ENCODE results near the gene MTA1. TPM values are rescaled to one million over a fixed set of nuclear protein-coding genes. Genes with fewer than 3 reads are reported as not detected.

Gene MTA1
- polyA plus RNA-seq, 2 of the 4 experiments (the other 2 are of a cell fraction) = 46.8 to 86.7 TPM

- TF ChIP-seq, protein P1, sequence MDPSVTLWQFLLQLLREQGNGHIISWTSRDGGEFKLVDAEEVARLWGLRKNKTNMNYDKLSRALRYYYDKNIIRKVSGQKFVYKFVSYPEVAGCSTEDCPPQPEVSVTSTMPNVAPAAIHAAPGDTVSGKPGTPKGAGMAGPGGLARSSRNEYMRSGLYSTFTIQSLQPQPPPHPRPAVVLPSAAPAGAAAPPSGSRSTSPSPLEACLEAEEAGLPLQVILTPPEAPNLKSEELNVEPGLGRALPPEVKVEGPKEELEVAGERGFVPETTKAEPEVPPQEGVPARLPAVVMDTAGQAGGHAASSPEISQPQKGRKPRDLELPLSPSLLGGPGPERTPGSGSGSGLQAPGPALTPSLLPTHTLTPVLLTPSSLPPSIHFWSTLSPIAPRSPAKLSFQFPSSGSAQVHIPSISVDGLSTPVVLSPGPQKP (IDR thresholded peaks at IDR 0.05; ENCODE audit: low read depth, low read length) = no peak
Observed at GRCh38 chr14:105414456-105415371, 4.9 kb upstream of the MTA1 start (continued).

GRCh38 chr14:105415481-105416428 is 3.9 kb upstream of the MTA1 start:
- POLR2A ChIA-PET = interaction anchor here (0.7 kb wide), 1 partner anchor 45 kb away, joined by 3 read pairs; no protein-coding TSS in a partner anchor
- FAIRE-seq (no peak), DNase-seq (ENCODE audit: low read depth in 1 of 2, low spot score in 1 of 2) (no peak), ATAC-seq (no peak)
- 92% methylated on average over 25 of the region's 25 CpGs for WGBS (ENCODE audit: missing lambda C conversion rate)
- Histone ChIP-seq H3K27ac (peak overlapping the region; percentile 74 to 97; a peak in 5 of 6 replicates), H3K4me2 (peak overlapping the region; percentile 76), H3K4me1 (peaks cover 20% of the 10 kb centered on the region; the same call in 2 of the 3 replicates), H3K4me3 (peak overlapping the region; percentile 41; the same call in 2 of the 3 replicates), H3K9me3 (no peaks in the 10 kb centered on the region)
- CTCF ChIA-PET = interaction anchor here (0.7 to 2.5 kb wide), 8 partner anchors 10 to 141 kb away, joined by 3 to 15 read pairs (median 4); no protein-coding TSS in a partner anchor
- TF ChIP-seq CEBPB (IDR thresholded peaks at IDR 0.05) (no peak), SREBF2 (IDR thresholded peaks at IDR 0.05) (no peak), MAFK (IDR thresholded peaks at IDR 0.05; ENCODE audit: partially characterized antibody) (no peak), ZNF302 (CRISPR knock-in tag; IDR thresholded peaks at IDR 0.05) (no peak), FOSL2 (IDR thresholded peaks at IDR 0.05) (no peak), FOSL2 (CRISPR knock-in tag; IDR thresholded peaks at IDR 0.05) (no peak), CHD4 (IDR thresholded peaks at IDR 0.05; ENCODE audit: borderline replicate concordance) (no peak), CBX8 (IDR thresholded peaks at IDR 0.05) (no peak), ESRRA (IDR thresholded peaks at IDR 0.05; ENCODE audit: borderline replicate concordance, low read length) (no peak), ZSCAN20 (CRISPR knock-in tag; IDR thresholded peaks at IDR 0.05) (no peak), FOSB (CRISPR knock-in tag; IDR thresholded peaks at IDR 0.05) (no peak), HOXB5 (CRISPR knock-in tag; IDR thresholded peaks at IDR 0.05) (no peak)

DNA sequence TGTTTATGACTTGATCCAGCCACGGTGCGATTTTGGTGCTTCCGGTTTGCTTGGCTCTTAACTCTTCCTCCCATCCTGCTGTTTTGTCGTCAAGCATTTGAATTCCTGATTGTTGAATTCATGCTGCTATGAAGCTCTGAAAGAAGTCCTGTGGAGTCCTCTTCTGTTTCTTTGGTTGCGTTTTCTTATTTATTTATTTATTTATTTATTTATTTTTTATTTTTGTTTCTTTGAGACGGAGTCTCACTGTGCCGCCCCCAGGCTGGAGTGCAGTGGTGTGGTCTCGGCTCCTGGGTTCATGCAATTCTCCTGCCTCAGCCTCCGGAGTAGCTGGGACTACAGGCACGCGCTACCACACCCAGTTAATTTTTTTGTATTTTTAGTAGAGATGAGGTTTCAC is 3.0 kb upstream of the MTA1 start:
- no peak for DNase-seq (ENCODE audit: low read depth in 1 of 2, low spot score in 1 of 2)
- Histone ChIP-seq H3K4me2 (no peak overlapping the region), H3K4me3 (no peak overlapping the region), H3K9me3 (no peaks in the 10 kb centered on the region), H3K4me1 (peaks cover 21% of the 10 kb centered on the region; the same call in 2 of the 3 replicates), H3K27ac (no peak overlapping the region)
- FAIRE-seq = no peak
- ChIA-PET POLR2A (no interaction called here), CTCF (interaction anchor here (1.3 to 2.5 kb wide), 2 partner anchors 46 to 65 kb away, joined by 4 to 15 read pairs; no protein-coding TSS in a partner anchor)
- no peak for ATAC-seq
- 95% methylated on average over 11 of the region's 11 CpGs for WGBS (ENCODE audit: missing lambda C conversion rate)
- TF ChIP-seq SREBF2 (IDR thresholded peaks at IDR 0.05) = no peak
- no peak for TF ChIP-seq HOXB13 (CRISPR knock-in tag; IDR thresholded peaks at IDR 0.05; ENCODE audit: low read depth)
- TF ChIP-seq RARB (CRISPR knock-in tag; IDR thresholded peaks at IDR 0.05) = no peak
- no peak for TF ChIP-seq PHF8 (IDR thresholded peaks at IDR 0.05; ENCODE audit: borderline replicate concordance, low read depth)
- TF ChIP-seq E2F6 (IDR thresholded peaks at IDR 0.05; ENCODE audit: borderline replicate concordance, low read depth) = no peak
- TF ChIP-seq NPAS2 (CRISPR knock-in tag; IDR thresholded peaks at IDR 0.05; ENCODE audit: borderline replicate concordance) = no peak
- TF ChIP-seq FOXS1 (CRISPR knock-in tag; IDR thresholded peaks at IDR 0.05) = no peak
- no peak for TF ChIP-seq NR3C1 (IDR thresholded peaks at IDR 0.05)
- TF ChIP-seq KDM5A (IDR thresholded peaks at IDR 0.05) = no peak
- no peak for TF ChIP-seq REST (IDR thresholded peaks at IDR 0.05)
- TF ChIP-seq HDAC2 (IDR thresholded peaks at IDR 0.05) = no peak
- TF ChIP-seq POLR2A (IDR thresholded peaks at IDR 0.05; ENCODE audit: low read length) = no peak
- TF ChIP-seq, protein P1 (IDR thresholded peaks at IDR 0.05; ENCODE audit: low read depth, low read length) = no peak
- no peak for TF ChIP-seq EP300 (IDR thresholded peaks at IDR 0.05)
- no peak for TF ChIP-seq ZFP36 (IDR thresholded peaks at IDR 0.05; ENCODE audit: borderline replicate concordance, partially characterized antibody)
- no peak for TF ChIP-seq MAX (IDR thresholded peaks at IDR 0.05)
